NCI-H2171 treated with DMSO at 0.1 percent for 48 hours (cell line): ENCODE measurements around the gene FAAP100.

Source experiments
- DNase-seq: peaks from one replicate; lab custom pipeline; 2025; lab: John Stamatoyannopoulos, UW

The FAAP100 gene

DNA sequence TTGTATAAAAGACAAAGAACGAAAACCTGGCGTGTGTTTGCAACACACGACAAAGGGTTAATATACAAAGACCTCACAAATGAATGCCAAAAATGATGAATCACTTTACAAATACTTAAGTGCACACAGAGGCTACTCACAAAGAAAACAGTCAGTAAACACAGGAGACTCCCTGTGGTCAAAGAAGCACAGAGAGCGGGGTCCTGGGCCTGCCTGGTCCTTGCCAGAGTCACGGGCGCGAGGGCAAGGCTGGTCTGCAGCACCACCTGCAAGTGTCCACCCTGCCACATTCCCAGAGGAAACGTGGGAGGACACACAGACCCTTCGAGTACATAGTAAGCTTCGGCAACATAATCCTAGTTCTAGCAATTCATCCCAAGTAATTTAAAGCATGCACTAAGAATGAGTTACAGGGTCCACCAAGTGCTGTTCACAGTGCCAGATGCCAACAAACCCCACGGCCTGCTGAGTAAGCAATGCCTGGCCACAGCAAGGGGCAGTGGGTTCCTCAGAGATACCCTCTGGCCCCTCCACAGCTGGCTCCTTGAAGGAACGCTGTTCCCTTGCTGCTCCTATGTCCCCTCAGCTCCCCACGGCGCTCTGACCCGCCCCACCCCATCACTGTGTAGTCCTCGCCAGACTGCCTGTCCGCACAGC is 24.6 kb upstream of the FAAP100 start:
- DNase-seq: no peak

DNA sequence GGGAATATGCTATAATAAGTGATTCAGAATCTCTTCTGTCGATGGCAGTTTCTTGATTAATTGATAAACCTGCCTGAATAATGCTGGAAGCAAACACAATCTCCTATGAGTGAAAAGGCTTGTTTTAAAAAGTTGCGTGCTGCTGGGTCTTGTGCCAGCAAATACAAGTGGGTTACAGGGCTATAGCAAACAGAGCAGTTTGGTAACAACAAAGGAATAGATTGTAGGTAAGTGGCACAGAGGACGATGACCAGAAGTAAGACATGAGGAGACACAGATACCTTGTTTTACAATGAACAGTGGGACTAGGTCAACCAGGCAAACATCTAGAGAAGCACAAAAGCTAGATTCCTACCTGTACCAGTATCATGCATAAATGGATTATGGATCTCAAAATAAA is 23.7 kb upstream of the FAAP100 start:
- no peak for DNase-seq

DNA sequence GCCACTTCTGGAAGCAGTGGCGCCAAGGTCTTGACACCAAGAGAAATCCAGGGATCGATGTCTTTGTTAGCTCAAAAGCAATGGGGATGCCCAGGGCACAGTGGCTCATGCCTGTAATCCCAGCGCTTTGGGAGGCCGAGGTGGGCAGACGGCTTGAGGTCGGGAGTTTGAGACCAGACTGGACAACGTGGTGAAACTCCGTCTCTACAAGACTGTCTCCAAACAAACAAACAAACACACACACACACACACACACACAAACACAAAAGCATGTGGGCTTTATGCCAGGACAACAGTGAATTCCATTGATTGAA is 22.4 kb upstream of the FAAP100 start:
- no peak for DNase-seq

DNA sequence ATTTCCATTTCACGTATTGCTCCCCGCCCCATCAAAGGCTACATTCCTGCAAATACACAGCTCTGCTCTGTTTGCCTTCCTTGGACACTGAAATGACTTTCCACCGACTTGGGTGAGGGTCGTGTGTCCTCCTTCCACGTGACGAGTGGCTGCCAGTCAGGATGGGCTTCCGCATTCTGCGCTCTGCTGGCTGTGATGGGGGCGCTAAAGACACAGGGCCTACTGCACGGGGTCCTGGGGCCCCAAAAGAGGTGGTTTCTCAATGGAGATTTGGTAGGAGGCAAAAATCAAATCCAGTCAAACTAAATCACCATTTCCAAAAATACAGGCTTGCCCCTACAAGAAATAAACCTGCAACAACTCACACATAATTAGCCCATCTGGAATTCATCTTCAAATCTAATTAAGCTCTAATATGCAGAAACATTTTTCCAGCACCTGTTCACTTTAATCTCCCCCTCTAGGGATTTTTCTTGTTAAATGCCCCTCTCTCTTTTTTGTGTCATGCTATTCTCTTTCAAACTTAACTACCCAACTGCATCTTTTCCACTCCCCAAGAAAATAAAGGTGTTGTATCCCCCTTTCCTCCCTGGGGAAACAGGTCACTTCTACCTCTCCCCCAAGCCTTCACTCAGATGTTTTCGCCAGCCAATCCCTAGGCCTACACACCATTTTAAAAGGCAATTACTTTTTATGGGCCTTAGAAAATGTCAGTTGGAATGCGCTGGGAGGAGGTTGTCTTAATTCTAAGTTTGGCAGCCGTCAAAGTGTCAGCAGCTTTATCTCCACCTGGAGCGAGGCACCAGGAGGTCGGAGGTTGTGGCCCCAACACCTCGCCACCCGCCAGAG is 21.9 kb upstream of the FAAP100 start:
- DNase-seq: peak; percentile 79

DNA sequence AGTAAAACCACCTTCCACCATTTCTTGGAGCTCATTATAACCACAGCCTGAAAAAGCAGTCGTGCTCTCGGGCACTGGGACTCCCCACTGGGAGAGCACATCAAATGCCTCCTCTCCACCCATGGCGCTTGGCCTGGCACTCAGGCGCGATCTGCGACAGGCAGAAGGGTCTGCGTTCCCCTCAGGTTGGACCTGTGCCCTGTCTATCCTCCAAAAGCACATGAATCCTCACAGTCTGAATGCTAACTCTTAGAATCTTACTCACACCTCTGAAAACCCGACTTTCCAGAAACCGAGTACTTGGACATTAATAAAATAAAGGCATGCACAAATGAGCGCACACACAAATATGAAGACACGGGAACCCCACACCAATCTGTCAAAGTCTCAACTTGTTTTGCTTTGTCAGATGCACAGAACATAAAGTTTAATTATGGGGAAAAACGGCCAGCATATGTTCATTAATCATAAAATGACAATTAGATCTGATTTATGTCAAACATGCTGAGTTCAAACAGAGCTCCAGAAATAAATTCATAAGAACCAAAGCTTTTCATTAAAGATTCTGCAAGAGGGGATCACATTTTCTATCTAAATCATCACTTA is 20.5 kb upstream of the FAAP100 start:
- peak; percentile 80 for DNase-seq

DNA sequence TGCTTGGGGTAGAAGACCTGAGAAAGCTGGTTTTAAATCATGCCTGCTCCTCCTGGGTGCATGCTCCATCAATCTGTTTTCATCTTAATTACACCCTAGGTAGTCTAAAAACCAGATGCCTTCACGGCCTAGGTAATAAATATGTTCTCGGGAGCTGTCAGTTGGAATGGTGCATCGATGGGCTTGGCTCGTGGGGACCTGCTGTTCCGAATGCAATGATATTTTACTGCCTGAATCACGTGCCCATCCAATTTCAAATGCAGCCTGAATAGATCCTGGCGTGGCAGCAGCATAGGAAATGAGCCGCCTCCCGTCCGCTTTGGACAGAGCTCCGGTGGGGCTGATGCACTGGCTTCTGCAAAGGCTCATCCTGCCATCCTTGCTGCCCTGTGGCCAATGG is 18.8 kb upstream of the FAAP100 start:
- peak; percentile 69 for DNase-seq

DNA sequence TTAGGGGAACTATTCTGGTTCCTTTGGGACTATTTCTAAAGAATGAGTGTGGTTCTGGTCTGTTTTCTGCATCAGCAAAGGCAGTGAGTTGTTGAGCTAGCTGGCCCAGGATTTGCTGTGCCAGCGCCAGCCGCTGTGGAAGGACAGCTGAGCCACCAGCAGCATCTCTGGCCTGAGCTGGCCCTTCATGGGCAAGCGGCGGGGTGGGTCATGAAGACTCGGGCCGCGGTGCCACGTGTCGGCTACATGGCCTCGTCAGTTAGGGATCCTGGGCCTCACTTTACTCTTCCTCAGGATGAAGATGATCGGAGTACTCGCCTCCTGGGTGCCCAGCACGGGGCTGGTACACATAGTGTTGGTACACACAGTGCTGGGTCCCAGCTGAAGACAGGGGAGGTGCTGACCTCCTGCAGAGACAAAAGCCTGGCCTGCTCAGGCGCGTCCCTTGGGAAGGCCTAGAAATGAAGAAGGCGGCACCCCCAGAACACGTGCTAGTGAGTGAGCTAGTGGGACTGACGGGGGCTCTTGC is 17.9 kb upstream of the FAAP100 start:
- DNase-seq: no peak

DNA sequence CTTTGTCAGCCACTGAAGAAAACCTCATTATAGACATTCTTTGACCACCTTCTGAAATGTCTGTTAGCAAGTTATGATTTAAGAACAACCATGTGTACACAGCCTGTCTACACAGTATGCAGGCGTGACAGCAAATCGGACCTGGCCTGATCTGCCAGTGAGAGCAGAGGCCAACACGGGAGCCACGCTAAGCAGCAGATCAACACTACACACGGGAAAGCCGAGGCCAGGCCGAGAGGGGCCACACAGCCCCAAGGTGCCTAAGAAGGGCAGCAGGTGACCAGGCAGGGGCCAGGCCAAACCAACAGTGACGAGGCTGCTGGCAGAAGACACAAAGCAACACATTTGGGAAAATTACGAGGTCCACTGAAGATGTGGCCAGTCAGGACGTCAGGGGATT is 16.3 kb upstream of the FAAP100 start:
- no peak for DNase-seq

DNA sequence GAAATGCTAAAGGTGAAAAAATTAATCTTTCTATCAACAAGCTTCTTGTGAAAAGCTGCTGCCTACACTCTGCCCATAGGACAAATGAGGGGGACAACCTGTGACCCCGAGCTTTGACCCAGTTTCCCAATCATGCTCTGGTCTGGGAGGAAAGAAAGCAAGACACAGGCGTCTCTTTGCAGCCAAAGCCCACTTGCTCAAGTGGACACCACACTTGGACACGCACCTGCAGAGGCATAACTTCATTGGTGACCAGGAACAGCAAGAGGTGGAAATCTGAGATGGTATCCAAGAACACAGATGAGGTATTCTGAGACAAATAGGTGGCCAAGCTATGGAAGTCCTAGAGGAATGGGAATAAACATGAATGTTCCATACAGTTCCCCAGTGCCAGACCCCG is 15.0 kb upstream of the FAAP100 start:
- no peak for DNase-seq

DNA sequence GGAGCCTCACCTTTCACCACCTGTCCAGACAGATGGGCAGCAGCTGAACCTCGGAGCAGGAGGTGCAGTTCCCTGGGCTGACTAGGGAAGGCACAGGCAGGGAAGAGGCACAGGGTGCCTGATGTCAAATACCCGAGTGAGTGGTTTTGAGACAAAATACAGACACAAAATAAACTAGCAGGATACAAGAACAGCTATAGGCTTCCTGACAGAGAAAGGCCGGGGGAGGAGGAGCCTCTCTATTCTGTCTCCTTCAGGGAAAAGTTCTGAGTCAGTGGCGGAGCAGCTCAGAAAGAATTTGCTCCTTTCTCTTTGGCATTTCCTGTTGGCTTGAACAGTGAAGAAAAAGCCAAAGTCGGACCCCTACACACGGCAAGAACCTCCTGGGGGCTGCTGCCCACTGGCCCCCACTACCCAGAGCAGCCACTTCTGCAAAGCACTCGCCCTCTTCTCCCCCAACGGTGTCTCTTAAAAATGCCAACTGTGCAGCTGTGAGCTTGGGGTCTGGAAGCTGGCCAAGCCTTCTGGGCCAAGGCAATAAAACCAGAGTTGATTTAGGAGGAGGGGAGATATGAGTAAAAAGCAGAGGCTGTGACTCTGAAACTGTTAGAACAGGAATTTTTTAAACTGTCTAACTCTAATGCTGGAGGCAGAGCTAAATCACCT is 14.4 kb upstream of the FAAP100 start:
- DNase-seq: peak; percentile 91

DNA sequence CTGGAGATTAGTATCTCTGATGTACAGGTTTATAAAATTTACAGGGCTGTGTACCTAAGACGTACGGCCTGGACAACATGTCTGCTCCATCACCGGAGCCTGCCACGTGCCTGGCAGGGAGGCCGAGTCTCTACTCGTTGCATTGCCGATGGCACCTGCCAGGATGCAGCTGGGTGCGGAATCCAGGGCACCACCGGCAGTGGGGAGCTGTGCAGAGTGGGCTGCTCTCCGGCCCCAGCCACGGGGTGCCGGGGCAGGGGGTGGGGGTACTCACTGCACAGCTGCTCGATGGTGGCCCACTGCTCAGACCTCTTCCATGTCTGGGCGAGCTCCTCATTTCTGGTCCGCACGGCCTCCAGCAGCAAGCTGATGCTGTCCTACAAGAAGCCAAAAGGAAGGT is 13.1 kb upstream of the FAAP100 start:
- DNase-seq: no peak

DNA sequence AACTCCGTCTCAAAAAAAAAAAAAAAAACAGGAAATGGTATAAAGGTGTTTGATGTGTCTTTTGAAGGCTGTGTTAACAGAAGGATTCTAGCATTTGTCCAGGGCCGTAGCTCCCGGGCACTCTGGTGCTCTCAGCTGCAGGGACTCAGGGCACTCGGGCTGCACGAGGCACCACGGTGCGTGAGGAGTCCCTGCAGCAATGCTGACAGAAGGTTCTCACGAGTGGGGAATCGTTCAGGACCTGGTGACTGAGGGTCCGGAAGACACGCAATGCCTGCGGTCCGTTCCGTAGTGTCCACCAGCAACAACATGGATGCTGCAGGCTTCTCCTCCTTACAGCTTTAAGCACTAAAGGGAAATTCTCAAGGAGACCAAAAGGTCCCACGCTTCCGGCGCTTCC is 12.6 kb upstream of the FAAP100 start:
- DNase-seq: no peak

DNA sequence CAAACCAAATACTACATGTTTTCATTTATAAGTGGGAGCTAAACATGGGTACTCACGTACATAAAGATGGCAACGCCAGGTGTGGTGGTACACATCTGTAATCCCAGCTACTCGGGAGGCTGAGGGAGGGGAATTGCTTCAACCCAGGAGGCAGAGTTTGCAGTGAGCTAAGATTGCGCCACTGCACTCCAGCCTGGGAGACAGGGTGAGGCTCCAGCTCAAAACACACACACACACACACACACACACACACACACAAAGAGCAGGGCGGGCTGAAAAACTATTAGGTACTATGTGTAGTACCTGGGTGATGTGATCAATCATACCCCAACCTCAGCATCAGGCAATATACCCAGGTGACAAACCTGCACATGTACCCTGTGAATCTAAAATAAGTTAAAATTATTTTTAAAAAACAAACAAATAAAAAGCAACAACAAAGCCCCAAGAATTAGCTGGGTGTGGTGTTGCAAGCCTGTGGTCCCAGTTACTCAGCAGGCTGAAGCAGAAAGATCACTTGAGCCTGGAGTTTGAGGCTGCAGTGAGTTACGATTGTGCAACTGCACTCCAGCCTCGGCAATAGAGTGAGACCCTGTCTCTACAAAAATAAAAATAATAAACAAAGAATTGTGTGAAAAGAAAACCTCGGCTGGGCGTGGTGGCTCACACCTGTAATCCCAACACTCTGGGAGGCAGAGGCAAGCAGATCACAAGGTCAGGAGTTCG is 11.9 kb upstream of the FAAP100 start:
- no peak for DNase-seq

DNA sequence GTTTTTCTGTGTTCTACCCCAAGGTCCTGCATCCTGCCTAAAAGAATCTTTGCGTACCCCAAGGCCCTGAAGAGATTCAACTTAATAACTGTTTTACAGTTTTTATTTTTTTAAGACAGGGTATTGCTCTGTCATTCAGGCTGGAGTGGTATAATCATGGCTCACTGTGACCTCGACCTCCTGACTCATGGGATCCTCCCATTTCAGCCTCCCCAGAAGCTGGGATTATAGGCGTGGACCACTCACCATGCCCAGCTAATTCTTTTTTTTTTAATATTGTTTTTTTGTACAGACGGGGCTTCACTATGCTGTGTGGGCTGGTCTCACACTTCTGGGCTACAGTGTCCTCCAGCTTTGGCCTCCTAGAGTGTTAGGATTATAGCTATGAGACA is 9.3 kb upstream of the FAAP100 start:
- no peak for DNase-seq

DNA sequence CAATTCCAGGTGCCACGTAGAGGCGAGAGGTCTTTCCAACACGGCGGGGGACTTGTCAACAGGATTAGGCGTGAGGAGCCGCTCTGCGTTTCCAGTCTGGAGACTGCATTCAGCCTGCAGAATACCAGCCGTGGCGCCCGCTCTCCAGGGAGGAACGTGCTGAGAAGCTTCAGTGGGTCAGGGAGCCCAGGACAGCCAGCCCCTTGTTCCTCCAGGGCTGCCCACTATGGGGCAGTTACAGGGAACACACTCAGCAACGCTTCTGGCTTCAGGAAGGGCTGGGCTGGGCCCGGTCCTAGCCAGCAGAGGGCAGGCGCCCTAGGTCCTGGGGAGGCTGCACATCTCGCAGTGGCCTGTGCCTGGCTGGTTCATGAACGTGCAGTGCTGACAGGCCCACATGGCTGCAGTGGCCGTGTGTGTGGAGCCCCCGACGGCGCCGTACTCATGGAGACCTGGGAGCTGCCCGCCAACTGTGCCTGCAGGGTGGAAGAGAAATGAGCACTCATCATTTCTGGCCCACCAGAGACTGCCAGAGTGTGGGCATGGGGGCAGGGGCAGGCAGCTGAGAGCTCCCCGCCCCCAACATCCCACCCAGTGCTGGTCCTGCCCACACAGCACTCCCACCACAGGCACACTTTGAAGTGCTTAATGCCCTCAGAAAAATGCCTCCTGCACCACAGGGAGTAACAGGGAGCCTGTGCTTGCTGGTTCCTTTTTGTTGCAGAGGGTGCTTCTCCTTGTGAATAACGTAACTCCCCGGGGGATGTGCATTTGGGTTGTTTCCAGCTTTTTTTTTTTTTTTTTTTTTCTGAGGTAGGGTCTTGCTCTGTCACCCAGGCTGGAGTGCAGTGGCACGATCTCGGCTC is 7.0 kb upstream of the FAAP100 start:
- peak; percentile 10 for DNase-seq

DNA sequence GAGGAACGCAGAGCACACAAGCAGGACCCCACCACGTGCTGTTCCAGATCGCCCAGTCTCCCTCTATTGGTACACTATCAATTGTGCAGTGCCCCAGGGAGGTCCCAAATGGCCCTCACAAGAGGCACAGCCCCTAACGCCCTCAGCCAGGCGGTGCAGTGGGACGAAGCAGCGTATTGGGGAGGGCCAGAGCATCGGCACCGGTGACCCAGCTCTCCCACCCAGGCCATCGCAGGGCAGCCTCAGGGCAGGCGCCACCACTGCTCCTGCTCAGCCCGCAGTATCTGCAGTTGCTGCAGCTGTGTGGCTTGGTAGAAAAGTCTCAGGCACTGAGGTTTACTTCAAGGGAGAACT is 5.9 kb upstream of the FAAP100 start:
- DNase-seq: no peak

DNA sequence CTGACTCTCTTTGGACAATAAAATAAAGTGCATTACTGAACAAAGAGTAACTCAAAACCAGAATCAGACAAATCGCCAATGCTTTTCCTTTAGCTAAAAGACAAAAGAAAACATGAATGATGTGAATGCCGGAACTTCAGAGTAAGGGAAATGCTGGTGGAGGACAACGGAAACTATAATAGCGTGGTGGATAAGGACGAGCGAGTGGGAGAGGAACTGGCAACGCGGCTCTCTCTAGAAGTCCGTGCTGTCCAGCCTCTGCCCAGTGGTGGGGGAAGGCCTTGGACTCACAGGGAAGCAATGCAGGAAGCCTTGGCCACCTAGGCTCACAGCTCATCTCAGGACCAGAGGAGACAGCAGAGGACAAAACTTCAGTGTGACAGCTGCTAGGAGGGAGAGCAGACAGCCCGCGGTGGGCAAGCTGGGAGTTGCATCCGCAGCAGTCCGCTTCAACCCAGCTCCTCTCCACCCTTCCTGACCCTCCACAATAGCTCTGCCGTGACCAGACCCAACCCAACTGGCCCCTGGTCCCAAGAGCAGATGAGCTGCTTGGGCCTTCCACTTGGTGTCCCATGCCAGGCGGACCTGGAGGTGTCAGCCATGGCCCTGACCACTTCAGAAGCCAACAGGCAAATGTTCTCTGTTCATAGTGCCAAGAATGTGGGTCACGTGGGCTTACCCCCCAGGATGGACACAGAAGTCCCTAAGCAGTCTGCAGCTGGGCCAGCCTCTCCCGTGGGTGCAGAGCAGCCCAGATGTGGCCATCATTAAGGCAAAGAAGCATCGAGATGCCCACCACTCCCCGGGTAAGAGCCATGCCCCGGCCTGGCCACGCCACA is 5.3 kb upstream of the FAAP100 start:
- no peak for DNase-seq

DNA sequence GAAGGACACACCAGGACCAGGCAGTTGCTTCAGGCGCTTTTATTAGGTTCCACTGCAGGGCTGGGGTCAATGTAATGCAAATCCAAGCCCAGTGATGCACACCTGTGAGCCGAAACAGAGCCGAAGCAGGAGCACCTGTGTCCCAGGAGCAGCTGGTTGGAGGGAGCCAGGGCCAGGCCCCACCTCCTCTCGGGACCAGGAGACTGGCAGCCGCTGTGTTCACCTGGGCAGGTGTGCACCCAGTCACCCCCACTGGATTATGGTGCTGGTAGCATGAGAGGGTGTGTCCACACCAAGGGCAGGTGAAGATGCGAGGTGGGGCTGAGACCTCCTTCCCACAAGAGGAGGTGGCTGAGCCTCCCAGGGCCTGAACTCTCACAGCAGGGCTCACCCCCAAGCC is 4.7 kb upstream of the FAAP100 start:
- no peak for DNase-seq

DNA sequence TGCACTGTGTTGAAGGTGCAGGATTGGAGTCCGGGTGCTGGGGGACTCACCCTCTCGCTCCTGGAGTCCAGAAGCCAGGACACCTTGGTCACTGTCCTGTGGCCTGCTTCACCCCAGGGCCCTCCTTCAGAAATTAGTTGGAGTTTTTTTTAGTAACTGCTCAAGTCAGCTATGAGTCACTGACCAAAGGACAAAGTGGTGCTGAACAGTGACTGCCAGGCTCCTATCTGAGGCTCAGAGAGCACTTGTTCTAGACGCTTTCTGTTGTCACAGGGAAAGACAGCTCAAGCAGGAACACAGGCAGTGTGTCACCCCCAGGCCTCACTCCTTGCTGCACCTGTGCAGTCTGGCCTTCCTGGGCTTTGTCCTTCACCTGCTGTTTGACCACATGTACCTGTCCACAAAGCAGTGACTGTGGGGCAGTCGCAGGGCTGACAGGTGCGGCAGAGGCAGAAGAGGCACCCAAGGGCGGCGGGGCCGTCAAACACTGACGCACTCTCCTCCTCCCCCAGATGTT is 4.1 kb upstream of the FAAP100 start:
- no peak for DNase-seq

DNA sequence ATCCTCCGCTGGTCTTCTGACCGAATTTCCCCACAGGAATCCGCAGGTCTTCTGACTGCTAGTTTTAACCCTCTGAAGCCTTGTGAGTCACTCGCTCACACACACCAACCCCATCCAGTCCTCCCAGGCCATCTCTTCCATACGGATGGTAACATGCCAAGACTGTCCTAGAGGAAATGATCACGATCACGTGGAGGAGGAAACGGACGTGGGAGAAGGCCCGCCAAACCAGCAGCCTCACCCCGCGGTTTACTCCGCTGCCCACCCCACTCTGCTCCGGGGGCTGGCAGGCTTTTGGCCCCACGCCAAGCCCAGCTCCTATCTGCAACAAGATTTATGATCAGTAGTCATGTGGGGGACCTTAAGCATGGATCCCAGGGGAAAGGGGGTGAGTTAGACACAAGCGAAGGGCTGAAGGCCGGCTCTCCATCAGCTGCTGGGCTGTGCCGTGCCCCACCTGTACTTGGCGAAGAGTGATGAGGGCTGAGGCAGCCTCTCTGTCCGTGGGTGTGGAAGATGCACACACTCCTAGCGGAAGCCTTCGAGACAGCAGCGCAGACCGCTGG is 1.5 kb upstream of the FAAP100 start:
- peak; percentile 48 for DNase-seq
